Measurements from ENCODE around the gene CCL4.

DNA sequence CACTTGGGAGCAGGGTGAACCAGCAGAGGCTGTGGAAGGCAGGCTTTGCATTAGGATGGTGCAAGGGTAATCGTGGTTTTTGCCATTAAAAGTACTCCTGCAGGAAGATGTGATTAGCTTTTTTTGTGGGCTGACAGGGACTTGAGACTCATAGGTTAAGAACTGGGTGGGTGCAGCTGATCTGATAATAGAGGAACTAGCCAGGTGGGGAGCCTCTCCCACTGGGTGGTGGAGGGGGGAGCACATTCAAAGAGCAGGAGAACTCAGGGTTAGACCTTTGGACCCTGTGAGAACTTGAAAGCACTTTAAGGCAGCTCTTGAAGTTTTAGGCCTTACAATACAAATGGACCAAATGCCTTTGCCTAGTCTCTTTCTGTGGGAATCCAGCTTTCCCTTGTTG, 32.4 kb downstream of the CCL4 start:
- TF ChIP-seq POLR2A (IDR thresholded peaks at IDR 0.05) = no peak
- no peak for TF ChIP-seq POLR2AphosphoS5 (IDR thresholded peaks at IDR 0.05)
- TF ChIP-seq, protein P1, sequence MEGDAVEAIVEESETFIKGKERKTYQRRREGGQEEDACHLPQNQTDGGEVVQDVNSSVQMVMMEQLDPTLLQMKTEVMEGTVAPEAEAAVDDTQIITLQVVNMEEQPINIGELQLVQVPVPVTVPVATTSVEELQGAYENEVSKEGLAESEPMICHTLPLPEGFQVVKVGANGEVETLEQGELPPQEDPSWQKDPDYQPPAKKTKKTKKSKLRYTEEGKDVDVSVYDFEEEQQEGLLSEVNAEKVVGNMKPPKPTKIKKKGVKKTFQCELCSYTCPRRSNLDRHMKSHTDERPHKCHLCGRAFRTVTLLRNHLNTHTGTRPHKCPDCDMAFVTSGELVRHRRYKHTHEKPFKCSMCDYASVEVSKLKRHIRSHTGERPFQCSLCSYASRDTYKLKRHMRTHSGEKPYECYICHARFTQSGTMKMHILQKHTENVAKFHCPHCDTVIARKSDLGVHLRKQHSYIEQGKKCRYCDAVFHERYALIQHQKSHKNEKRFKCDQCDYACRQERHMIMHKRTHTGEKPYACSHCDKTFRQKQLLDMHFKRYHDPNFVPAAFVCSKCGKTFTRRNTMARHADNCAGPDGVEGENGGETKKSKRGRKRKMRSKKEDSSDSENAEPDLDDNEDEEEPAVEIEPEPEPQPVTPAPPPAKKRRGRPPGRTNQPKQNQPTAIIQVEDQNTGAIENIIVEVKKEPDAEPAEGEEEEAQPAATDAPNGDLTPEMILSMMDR (IDR thresholded peaks at IDR 0.05) = no peak
